GM12878 (cell line): ENCODE data around the gene CYB5R2. TPM values are rescaled to one million over a fixed set of nuclear protein-coding genes. Genes with fewer than 3 reads are reported as not detected.

ENCODE experiments used
- ASH2L ChIP-seq: fragments of 300-600, 200-600 bp; sonication (generic); IDR thresholded peaks from 2 replicates; pipeline ENCODE4 v1.6.1; 2017; ENCODE audit warnings: low read depth, mild to moderate bottlenecking, borderline replicate concordance
- ATF3 ChIP-seq: IDR thresholded peaks from 2 replicates; pipeline ENCODE4 v1.6.1; 2011; ENCODE audit warnings: low read depth, mild to moderate bottlenecking, low read length, moderate library complexity, borderline replicate concordance; ENCODE audit errors: extremely low read depth
- BCL3 ChIP-seq: IDR thresholded peaks from 2 replicates; pipeline ENCODE4 v1.6.1; 2011; ENCODE audit warnings: borderline replicate concordance, low read depth, mild to moderate bottlenecking, moderate library complexity, low read length; ENCODE audit not compliant: insufficient read depth, poor library complexity, severe bottlenecking
- CBFB ChIP-seq: IDR thresholded peaks from 2 replicates; pipeline ENCODE4 v1.6.1; 2016; ENCODE audit warnings: antibody characterized with exemption, low read depth
- EGR1 ChIP-seq, 2 experiments: IDR thresholded peaks; 1 replicate in 1 of 2; 2 replicates in 1 of 2; pipeline ENCODE4 v1.6.1; 2011 to 2012; ENCODE audit warnings: low read depth in 2 of 2, low read length in 2 of 2, borderline replicate concordance in 1 of 2, mild to moderate bottlenecking in 1 of 2, moderate library complexity in 1 of 2
- ESRRA ChIP-seq: IDR thresholded peaks from 2 replicates; pipeline ENCODE4 v1.6.1; 2012; ENCODE audit warnings: mild to moderate bottlenecking, low read length, improper control_type of control experiment
- ETV6 ChIP-seq, 2 experiments: fragments of 450-650 bp in 1 of 2; IDR thresholded peaks in 1 of 2; conservative IDR thresholded peaks in 1 of 2; 2 replicates each; pipeline ENCODE4 v1.6.1; 2014; ENCODE audit warnings: antibody characterized with exemption in 1 of 2, borderline replicate concordance in 1 of 2, low read depth in 1 of 2, mild to moderate bottlenecking in 1 of 2, moderate library complexity in 1 of 2
- HCFC1 ChIP-seq: fragments of 150-350 bp; IDR thresholded peaks from 2 replicates; pipeline ENCODE4 v1.6.1; 2014; ENCODE audit warnings: low read length
- HDAC6 ChIP-seq: fragments of 200-600 bp; sonication (generic); IDR thresholded peaks from one replicate; pipeline ENCODE4 v1.8.0; 2017; ENCODE audit warnings: antibody characterized with exemption; ENCODE audit not compliant: unreplicated experiment
- JUND ChIP-seq: IDR thresholded peaks from 2 replicates; pipeline ENCODE4 v1.6.1; 2012; ENCODE audit warnings: low read depth, mild to moderate bottlenecking, low read length, improper control_type of control experiment, moderate library complexity
- MAX ChIP-seq: IDR thresholded peaks from 2 replicates; pipeline ENCODE4 v1.6.1; 2012; ENCODE audit warnings: low read depth, low read length, improper control_type of control experiment
- MXI1 ChIP-seq: fragments of 150-350 bp; IDR thresholded peaks from 2 replicates; pipeline ENCODE4 v1.6.1; 2011; ENCODE audit warnings: low read depth, mild to moderate bottlenecking, inconsistent platforms, low read length, improper control_type of control experiment
- NBN ChIP-seq: fragments of 450-650 bp; IDR thresholded peaks from 2 replicates; pipeline ENCODE4 v1.6.1; 2016
- NKRF ChIP-seq: fragments of 450-650 bp; conservative IDR thresholded peaks from 2 replicates; pipeline ENCODE4 v1.6.1; 2017; ENCODE audit warnings: mild to moderate bottlenecking, moderate library complexity
- POLR2A ChIP-seq: IDR thresholded peaks from 2 replicates; pipeline ENCODE4 v1.6.1; 2011; ENCODE audit warnings: low read depth, mild to moderate bottlenecking, low read length
- RCOR1 ChIP-seq: conservative IDR thresholded peaks from 2 replicates; pipeline ENCODE4 v1.6.1; 2012; ENCODE audit warnings: low read depth, low read length, improper control_type of control experiment
- SMAD5 ChIP-seq: IDR thresholded peaks from 2 replicates; pipeline ENCODE4 v1.6.1; 2016; ENCODE audit warnings: antibody characterized with exemption, low read depth
- SPI1 ChIP-seq: IDR thresholded peaks from 2 replicates; pipeline ENCODE4 v1.6.1; 2011; ENCODE audit warnings: low read depth, mild to moderate bottlenecking, low read length, moderate library complexity, borderline replicate concordance; ENCODE audit not compliant: insufficient read depth
- TAF1 ChIP-seq: IDR thresholded peaks from 2 replicates; pipeline ENCODE4 v1.6.1; 2011; ENCODE audit warnings: mild to moderate bottlenecking, low read depth, low read length, borderline replicate concordance
- TBL1XR1 ChIP-seq: IDR thresholded peaks from 2 replicates; pipeline ENCODE4 v1.6.1; 2012; ENCODE audit warnings: low read depth, low read length, improper control_type of control experiment
- YY1 ChIP-seq: IDR thresholded peaks from 2 replicates; pipeline ENCODE4 v1.6.1; 2011; ENCODE audit warnings: low read depth, mild to moderate bottlenecking, low read length
- ZNF207 ChIP-seq: fragments of 450-650 bp; IDR thresholded peaks from 2 replicates; pipeline ENCODE4 v1.6.1; 2014; ENCODE audit warnings: antibody characterized with exemption, mild to moderate bottlenecking, borderline replicate concordance
- ZNF384 ChIP-seq: IDR thresholded peaks from 2 replicates; pipeline ENCODE4 v1.6.1; 2012; ENCODE audit warnings: low read depth, mild to moderate bottlenecking, low read length, improper control_type of control experiment, borderline replicate concordance
- ZZZ3 ChIP-seq: IDR thresholded peaks from 2 replicates; pipeline ENCODE4 v1.6.1; 2011; ENCODE audit warnings: low read depth; ENCODE audit not compliant: control insufficient read depth, insufficient read length
- polyA plus RNA-seq, 11 experiments: library from polyadenylated mRNA; depleted of rRNA in 4 of 11; unstranded in 6 of 11; stranded (reverse) in 5 of 11; fragments of >200 nt; fragmentation: Nextera tagmentation in 4 of 11; fragmentation: Illumina TruSeq in 1 of 11; extraction: Ambion mirVana in 4 of 11; extraction: Trizol in 1 of 11; gene quantifications; 1 replicate in 1 of 11; 2 replicates in 10 of 11; pipeline versions ENCODE4 v1.2.1 to v1.2.3, GENCODE V29; 2011 to 2016; ENCODE audit warnings: inconsistent platforms in 2 of 11, missing spikeins in 2 of 11, low read depth in 1 of 11
- total RNA-seq, 4 experiments: library from RNA; depleted of rRNA in 3 of 4; stranded (reverse); fragments of >200 nt in 3 of 4; fragmentation: Illumina TruSeq in 1 of 4; extraction: Trizol in 1 of 4; gene quantifications; 2 replicates each; pipeline versions ENCODE4 v1.2.1 to v1.2.3, GENCODE V29; 2013 to 2021

The CYB5R2 gene
- total and polyA plus RNA-seq, 10 of the 15 experiments (the other 5 are each of a cell fraction or from before 2014, with no cell fraction given) = 21.0 to 111 (median 70.4) TPM

- TF ChIP-seq ZZZ3 (no peak), ZNF384 (no peak), ETV6 (conservative IDR thresholded peaks at IDR 0.05 in 1 of 2, IDR thresholded peaks at IDR 0.05 in 1 of 2; ENCODE audit: borderline replicate concordance in 1 of 2, low read depth in 1 of 2) (0 out of 4 replicates have a peak, but pooled peaks of 1 of the 2 experiments have one; percentile 33), MAX (no peak), MXI1 (no peak), POLR2A (0 out of 2 replicates have a peak, but pooled peaks have one; percentile 25), HDAC6 (no peak), TBL1XR1 (peak; percentile 80; the same call in 1 of the 2 replicates), RCOR1 (no peak), NBN (no peak), JUND (0 out of 2 replicates have a peak, but pooled peaks have one; percentile 48), EGR1 (IDR thresholded peaks at IDR 0.05; ENCODE audit: borderline replicate concordance in 1 of 2, low read depth in 2 of 2, low read length in 2 of 2) (no peak), YY1 (no peak), SPI1 (peak; percentile 39; the same call in 1 of the 2 replicates), ATF3 (no peak), ZNF207 (no peak), SMAD5 (no peak), TAF1 (no peak), ESRRA (no peak), HCFC1 (no peak), CBFB (peak; percentile 73; the same call in 1 of the 2 replicates), ASH2L (no peak), BCL3 (peak; percentile 94), NKRF (no peak)
Measured at GRCh38 chr11:7671347-7672215, 1.7 kb downstream of the CYB5R2 start (continued).
